SIG-M5 (cell line): Measurements from ENCODE around the gene PKP3.
"Not testable (repeated sequence)": the region's sequence is repeated elsewhere in the genome, so short reads cannot be mapped to it uniquely, and the experiment has no call there.

Source experiments
- DNase-seq: peaks from one replicate; lab custom pipeline; 2025; lab: John Stamatoyannopoulos, UW

The PKP3 gene

GRCh38 chr11:394034-394857 is at the start of gene PKP3:
Gene PKP3, plus strand, starts transcription at chr11:394209. Its CDS starts 84 bp downstream, at chr11:394293.
- no peak for DNase-seq

GRCh38 chr11:344836-345578 is 49.0 kb upstream of the PKP3 start:
- DNase-seq: no peak

- DNase-seq: no peak
These were observed 47.5 kb upstream of the PKP3 start for GRCh38 chr11:346529-346928.

GRCh38 chr11:349270-349954 is 44.6 kb upstream of the PKP3 start:
- DNase-seq: not testable (repeated sequence)

- not testable (repeated sequence) for DNase-seq
These were observed 43.8 kb upstream of the PKP3 start for GRCh38 chr11:350033-350722.

- DNase-seq: no peak
These were observed 43.2 kb upstream of the PKP3 start for GRCh38 chr11:350723-351255.

- DNase-seq: no peak
These were observed 42.6 kb upstream of the PKP3 start for GRCh38 chr11:351411-351810.

- DNase-seq: no peak
These were observed 41.5 kb upstream of the PKP3 start for GRCh38 chr11:352456-353031.

GRCh38 chr11:353179-353873 is 40.7 kb upstream of the PKP3 start:
- DNase-seq: no peak

- no peak for DNase-seq
These were observed 38.2 kb upstream of the PKP3 start for GRCh38 chr11:355581-356458.

GRCh38 chr11:356610-357009 is 37.4 kb upstream of the PKP3 start:
- DNase-seq: no peak

GRCh38 chr11:357582-357981 is 36.4 kb upstream of the PKP3 start:
- DNase-seq: no peak

GRCh38 chr11:358129-358800 is 35.7 kb upstream of the PKP3 start:
- no peak for DNase-seq

GRCh38 chr11:359181-359714 is 34.8 kb upstream of the PKP3 start:
- DNase-seq: no peak

GRCh38 chr11:360326-361280 is 33.4 kb upstream of the PKP3 start:
- DNase-seq: no peak

GRCh38 chr11:362642-363442 is 31.2 kb upstream of the PKP3 start:
- DNase-seq: no peak

GRCh38 chr11:363443-363805 is 30.6 kb upstream of the PKP3 start:
- not testable (repeated sequence) for DNase-seq
